ENCODE results near the gene SIVA1. TPM values are rescaled to one million over a fixed set of nuclear protein-coding genes. Genes with fewer than 3 reads are reported as not detected.
A peak's percentile ranks its signal among the peaks of the same experiment; 100 is the strongest.

Gene SIVA1
- total RNA-seq, 2 donors from 2014 or later = 218 to 320 TPM

DNA sequence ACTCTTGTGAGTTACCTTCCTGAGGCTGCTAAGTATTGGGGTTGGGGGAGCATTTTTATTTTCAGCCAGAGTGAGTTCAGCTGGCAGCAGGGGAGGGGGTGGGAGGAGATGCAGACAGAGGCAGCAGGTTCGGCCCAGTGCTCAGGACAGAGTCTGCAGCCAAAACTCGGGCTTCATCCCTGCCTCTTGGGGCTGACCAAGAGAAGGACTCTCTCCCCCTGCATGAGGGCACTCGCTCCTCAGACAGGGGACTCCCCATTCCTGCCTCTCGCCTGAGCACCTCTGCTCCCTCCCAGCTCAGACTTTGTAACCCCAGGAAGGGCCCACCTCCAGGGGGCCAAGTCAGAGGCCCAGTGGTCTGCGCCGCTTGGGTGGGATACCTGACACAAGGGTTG lies 43.7 kb downstream of the SIVA1 start:
- peak overlapping the region; percentile 45 to 88 for H3K27ac ChIP-seq
- no peaks in the 10 kb centered on the region for H3K36me3 ChIP-seq
- DNase-seq (ENCODE audit: low spot score) = no peak
- peaks cover 35 to 51% of the 10 kb centered on the region in 2 donors for H3K4me1 ChIP-seq (ENCODE audit: control insufficient read depth in 1 of 2, low read depth in 2 of 2)
- H3K9me3 ChIP-seq = no peaks in the 10 kb centered on the region
- H3K27me3 ChIP-seq (replicated peaks; ENCODE audit: insufficient read depth) = no peaks in the 10 kb centered on the region
- no peak for ATAC-seq (ENCODE audit: insufficient number of reproducible peaks, low FRiP score, low read depth)
- TF ChIP-seq, protein P1, sequence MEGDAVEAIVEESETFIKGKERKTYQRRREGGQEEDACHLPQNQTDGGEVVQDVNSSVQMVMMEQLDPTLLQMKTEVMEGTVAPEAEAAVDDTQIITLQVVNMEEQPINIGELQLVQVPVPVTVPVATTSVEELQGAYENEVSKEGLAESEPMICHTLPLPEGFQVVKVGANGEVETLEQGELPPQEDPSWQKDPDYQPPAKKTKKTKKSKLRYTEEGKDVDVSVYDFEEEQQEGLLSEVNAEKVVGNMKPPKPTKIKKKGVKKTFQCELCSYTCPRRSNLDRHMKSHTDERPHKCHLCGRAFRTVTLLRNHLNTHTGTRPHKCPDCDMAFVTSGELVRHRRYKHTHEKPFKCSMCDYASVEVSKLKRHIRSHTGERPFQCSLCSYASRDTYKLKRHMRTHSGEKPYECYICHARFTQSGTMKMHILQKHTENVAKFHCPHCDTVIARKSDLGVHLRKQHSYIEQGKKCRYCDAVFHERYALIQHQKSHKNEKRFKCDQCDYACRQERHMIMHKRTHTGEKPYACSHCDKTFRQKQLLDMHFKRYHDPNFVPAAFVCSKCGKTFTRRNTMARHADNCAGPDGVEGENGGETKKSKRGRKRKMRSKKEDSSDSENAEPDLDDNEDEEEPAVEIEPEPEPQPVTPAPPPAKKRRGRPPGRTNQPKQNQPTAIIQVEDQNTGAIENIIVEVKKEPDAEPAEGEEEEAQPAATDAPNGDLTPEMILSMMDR (IDR thresholded peaks at IDR 0.05) = no peak
- no peak overlapping the region for H3K4me3 ChIP-seq

DNA sequence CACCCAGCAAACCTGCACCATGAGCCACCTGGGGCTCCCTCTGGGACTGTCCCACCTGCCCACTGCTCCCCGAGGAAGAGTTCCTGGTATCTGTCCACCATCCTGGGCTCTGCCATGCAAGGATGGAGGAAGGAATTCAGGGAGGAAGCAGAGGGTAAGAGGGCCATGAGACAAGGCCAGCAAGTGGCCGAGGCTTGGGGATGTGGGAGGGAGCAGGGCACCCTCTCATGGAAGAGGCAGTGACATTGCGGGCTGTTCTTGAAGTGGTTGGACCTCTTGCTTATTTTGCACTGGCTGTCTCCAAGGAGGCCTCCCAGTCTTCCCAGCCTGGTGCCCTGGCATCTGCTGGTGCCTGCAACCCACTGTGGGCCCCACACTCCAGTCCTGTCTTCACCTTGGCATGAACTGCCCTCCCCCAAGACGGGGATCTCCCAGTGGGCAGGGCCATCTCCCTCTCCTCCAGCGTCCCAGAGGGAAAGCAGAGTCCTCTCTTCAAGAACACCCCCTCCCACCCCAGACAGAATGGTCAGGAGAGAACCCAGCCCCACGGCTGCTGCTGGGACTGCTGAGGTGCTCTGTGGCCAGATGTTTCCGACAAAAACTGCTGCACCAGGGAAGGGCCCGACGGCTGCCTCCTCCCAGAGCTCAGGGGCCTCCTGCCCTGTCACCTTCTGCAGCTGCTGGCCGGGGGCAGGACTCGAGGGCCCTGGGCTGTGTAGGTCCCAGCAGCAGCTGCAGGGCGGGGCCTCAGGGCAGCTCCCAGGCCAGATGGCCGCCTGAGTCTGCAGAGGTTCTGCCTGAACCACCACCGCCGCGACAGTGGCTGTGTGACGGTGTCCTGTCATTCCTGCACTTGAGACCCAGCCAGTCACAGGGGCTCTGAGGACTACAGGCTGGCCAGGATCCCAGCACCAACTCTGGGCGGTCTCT lies 44.4 kb downstream of the SIVA1 start:
- Histone ChIP-seq H3K27me3 (replicated peaks; ENCODE audit: insufficient read depth) (no peaks in the 10 kb centered on the region), H3K36me3 (no peaks in the 10 kb centered on the region), H3K27ac (peak overlapping the region; percentile 45 to 88), H3K4me3 (no peak overlapping the region), H3K9me3 (no peaks in the 10 kb centered on the region), H3K4me1 (ENCODE audit: control insufficient read depth in 1 of 2, low read depth in 2 of 2) (peaks cover 32 to 51% of the 10 kb centered on the region in 2 donors)
- ATAC-seq (ENCODE audit: insufficient number of reproducible peaks, low FRiP score, low read depth) (no peak), DNase-seq (ENCODE audit: low spot score) (no peak)
- TF ChIP-seq, protein P1 (IDR thresholded peaks at IDR 0.05) = no peak

DNA sequence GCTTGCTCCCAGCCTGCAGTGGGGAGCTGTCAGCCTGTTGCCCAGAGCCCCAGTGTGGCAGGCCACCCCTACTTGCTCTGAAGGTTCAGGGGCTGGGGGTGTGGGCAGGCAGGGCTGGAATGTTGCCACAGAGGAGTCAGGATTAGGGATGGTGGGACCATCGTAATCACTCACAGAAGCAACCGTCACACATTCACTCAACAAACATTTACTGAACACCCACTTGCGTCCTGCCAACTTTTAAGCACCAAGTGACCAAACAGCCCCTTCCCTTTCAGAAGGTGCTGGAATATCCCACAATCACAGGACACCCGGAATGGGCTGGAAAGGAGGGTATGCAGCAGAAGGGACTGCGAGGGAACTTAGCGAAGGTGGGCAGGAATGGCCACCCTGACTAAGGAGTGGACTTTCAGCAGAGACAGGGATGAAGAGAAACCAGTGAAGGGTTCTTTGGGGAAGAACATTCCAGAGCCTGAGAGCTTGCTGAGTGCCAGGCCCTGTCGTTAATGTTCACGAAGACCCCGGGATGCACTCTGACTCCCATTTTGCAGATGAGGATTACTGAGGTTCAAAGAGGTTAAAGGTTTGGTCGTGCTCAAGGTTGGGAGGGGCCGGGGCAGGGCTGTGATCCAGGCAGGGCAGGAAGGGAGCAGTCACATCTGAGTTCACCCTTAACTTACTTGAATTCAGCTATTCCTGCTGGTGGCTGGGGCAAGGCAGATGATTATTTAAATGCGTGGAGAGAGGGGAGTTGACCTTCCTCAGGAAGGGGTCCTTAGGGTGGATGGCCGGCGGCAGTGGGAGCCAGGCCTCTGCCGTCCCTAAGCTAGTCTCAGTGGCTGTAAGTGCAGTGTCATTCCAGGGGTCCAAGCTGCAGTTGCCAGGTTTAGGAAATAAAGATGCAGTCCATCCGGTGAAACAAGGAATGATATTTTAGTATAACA lies 45.6 kb downstream of the SIVA1 start:
- Histone ChIP-seq H3K9me3 (no peaks in the 10 kb centered on the region), H3K27ac (peak overlapping the region; percentile 92 to 96), H3K4me3 (no peak overlapping the region), H3K4me1 (ENCODE audit: control insufficient read depth in 1 of 2, low read depth in 2 of 2) (peaks cover 20 to 42% of the 10 kb centered on the region in 2 donors), H3K27me3 (replicated peaks; ENCODE audit: insufficient read depth) (no peaks in the 10 kb centered on the region), H3K36me3 (no peaks in the 10 kb centered on the region)
- no peak for ATAC-seq (ENCODE audit: insufficient number of reproducible peaks, low FRiP score, low read depth)
- no peak for DNase-seq (ENCODE audit: low spot score)
- TF ChIP-seq, protein P1 (IDR thresholded peaks at IDR 0.05) = no peak

DNA sequence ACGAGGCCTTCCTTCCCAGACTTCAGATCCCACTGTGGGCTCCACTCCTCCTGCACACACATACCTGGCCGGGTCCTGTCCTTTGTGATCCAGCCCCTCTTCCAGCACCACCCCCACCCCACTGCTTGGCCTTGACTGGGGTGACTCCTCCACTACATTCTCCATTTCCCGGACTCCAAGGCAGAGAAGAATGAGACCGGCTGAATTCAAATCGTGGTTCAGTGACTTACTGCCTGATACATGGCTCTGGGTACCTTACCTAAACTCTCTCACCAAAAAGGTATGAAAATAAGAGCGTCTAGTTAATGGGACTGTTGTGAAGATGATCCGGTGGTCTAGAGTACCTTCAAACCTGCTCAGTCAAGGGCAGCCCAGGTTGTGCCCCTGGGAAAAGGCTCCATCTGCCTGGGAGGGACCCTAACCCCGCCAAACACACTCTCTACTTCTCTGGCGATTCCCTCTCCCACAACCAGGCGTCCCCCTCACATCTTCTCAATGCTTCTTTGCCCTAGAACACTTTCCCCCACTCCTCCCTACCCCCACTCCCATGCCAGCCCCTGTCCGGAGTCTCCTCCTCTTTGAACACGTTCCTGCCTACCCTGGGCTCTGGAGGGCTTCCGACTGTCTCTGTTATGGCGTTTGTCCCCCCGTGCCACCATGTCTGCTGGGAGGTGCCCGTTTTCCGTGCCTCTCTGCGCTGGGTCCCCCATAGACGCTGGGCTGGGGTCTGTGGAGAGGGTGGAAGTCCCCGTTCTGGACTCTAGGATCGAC lies 46.5 kb downstream of the SIVA1 start:
- no peaks in the 10 kb centered on the region for H3K27me3 ChIP-seq (replicated peaks; ENCODE audit: insufficient read depth)
- TF ChIP-seq, protein P1 (IDR thresholded peaks at IDR 0.05) = no peak
- ATAC-seq (ENCODE audit: insufficient number of reproducible peaks, low FRiP score, low read depth) (no peak), DNase-seq (ENCODE audit: low spot score) (no peak)
- no peaks in the 10 kb centered on the region for H3K36me3 ChIP-seq
- H3K9me3 ChIP-seq = no peaks in the 10 kb centered on the region
- H3K4me1 ChIP-seq (ENCODE audit: control insufficient read depth in 1 of 2, low read depth in 2 of 2) = peaks cover 11 to 34% of the 10 kb centered on the region in 2 donors
- H3K4me3 ChIP-seq = peak overlapping the region; percentile 76
- H3K27ac ChIP-seq = peak overlapping the region; percentile 92 to 96
